Esophagus (tissue), 2 donors: Measurements from ENCODE around the gene KCNMA1. TPM values are rescaled to one million over a fixed set of nuclear protein-coding genes. Genes with fewer than 3 reads are reported as not detected.

ENCODE experiments used
- H3K27ac ChIP-seq, 2 donors: one replicate each; pipeline ENCODE4 v1.5.1; 2013; ENCODE audit warnings: low read depth in 2 of 2, mild to moderate bottlenecking in 2 of 2, inconsistent platforms in 1 of 2, low read length in 1 of 2, moderate library complexity in 1 of 2
- H3K27me3 ChIP-seq, 2 donors: one replicate each; pipeline ENCODE4 v1.6.1; 2013; ENCODE audit warnings: low read length in 2 of 2, control low read depth in 1 of 2, mild to moderate bottlenecking in 1 of 2; ENCODE audit not compliant: insufficient read depth in 2 of 2, control insufficient read depth in 1 of 2
- H3K36me3 ChIP-seq, 2 donors: one replicate each; pipeline ENCODE4 v1.6.1; 2013; ENCODE audit warnings: low read length in 1 of 2; ENCODE audit not compliant: control insufficient read depth in 2 of 2, insufficient read depth in 2 of 2
- H3K4me1 ChIP-seq, 2 donors: one replicate each; pipeline ENCODE4 v1.6.1; 2013; ENCODE audit warnings: low read length in 1 of 2; ENCODE audit not compliant: control insufficient read depth in 2 of 2, insufficient read depth in 2 of 2
- H3K4me3 ChIP-seq, 2 donors: one replicate each; pipeline ENCODE4 v1.5.1; 2013; ENCODE audit warnings: low read length in 2 of 2, mild to moderate bottlenecking in 2 of 2, low read depth in 1 of 2, moderate library complexity in 1 of 2
- H3K9me3 ChIP-seq, 2 donors: one replicate each; pipeline ENCODE4 v1.6.1; 2013; ENCODE audit warnings: mild to moderate bottlenecking in 2 of 2, low read depth in 1 of 2, low read length in 1 of 2, moderate library complexity in 1 of 2; ENCODE audit not compliant: control insufficient read depth in 2 of 2, insufficient read depth in 1 of 2
- WGBS, 2 donors: extraction: QIAGEN DNeasy Blood & Tissue Kit; methylation state at CpG; one replicate each; pipeline ENCODE4 v1.1.7; 2013; 5-methylcytosine and 5-hydroxymethylcytosine counted together
- polyA plus RNA-seq, 2 donors: library from polyadenylated mRNA; stranded (reverse); fragments of 200-250 nt; gene quantifications; one replicate each; pipeline ENCODE4 v1.2.3, GENCODE V29; 2013
- donor health status: healthy with polysubstance abuse.
- donor health status: Bipolar disorder and iron deficiency.

Gene KCNMA1
- polyA plus RNA-seq, 2 donors: 8.4 to 11.2 TPM

GRCh38 chr10:76983624-76984023, 654.0 kb downstream of the KCNMA1 start:
- 82 to 83% methylated on average over 3 of the region's 3 CpGs for whole genome bisulfite sequencing, 2 donors
- no peak overlapping the region for H3K27ac ChIP-seq
- H3K4me3 ChIP-seq: no peak overlapping the region
- H3K9me3 ChIP-seq: no peaks in the 10 kb centered on the region
- H3K27me3 ChIP-seq: no peaks in the 10 kb centered on the region
- H3K36me3 ChIP-seq: no peaks in the 10 kb centered on the region
- no peaks in the 10 kb centered on the region for H3K4me1 ChIP-seq

GRCh38 chr10:76982671-76983070, 654.9 kb downstream of the KCNMA1 start:
- 72 to 84% methylated on average over 2 of the region's 2 CpGs for WGBS, 2 donors
- no peaks in the 10 kb centered on the region for H3K4me1 ChIP-seq

GRCh38 chr10:76981251-76981650, 656.4 kb downstream of the KCNMA1 start:
- H3K4me3 ChIP-seq: no peak overlapping the region
- no peaks in the 10 kb centered on the region for H3K36me3 ChIP-seq
- no peak overlapping the region for H3K27ac ChIP-seq
- H3K4me1 ChIP-seq: no peaks in the 10 kb centered on the region
- H3K27me3 ChIP-seq: no peaks in the 10 kb centered on the region
- no peaks in the 10 kb centered on the region for H3K9me3 ChIP-seq
- 88 to 91% methylated on average over 7 of the region's 7 CpGs for WGBS, 2 donors

More at GRCh38 chr10:76982671-76983070, 654.9 kb downstream of the KCNMA1 start:
- Histone ChIP-seq H3K9me3 (no peaks in the 10 kb centered on the region), H3K27ac (no peak overlapping the region), H3K36me3 (no peaks in the 10 kb centered on the region), H3K4me3 (no peak overlapping the region), H3K27me3 (no peaks in the 10 kb centered on the region)

DNA sequence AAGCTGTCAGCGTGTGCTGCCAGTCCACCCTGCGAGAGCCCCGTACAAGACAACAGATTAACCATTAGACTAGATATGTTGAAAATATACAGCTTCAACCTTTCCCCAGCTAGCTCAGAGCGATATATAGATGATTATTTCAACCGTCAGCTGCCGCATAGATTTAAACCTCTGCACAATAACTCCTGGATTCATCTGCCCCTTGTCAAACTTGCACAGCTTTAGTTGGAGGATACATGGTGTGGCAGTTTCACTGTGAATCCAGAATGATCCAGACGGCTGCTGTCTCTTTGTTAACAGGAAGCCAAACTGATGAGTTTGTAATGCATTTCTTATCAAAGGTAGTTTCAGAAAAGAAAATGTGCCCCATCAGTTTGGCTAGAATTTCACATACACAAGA, 659.7 kb downstream of the KCNMA1 start:
- no peaks in the 10 kb centered on the region for H3K9me3 ChIP-seq
- no peaks in the 10 kb centered on the region for H3K27me3 ChIP-seq
- no peaks in the 10 kb centered on the region for H3K36me3 ChIP-seq
- no peak overlapping the region for H3K27ac ChIP-seq
- 83 to 85% methylated on average over 7 of the region's 7 CpGs for WGBS, 2 donors
- H3K4me3 ChIP-seq: no peak overlapping the region
- H3K4me1 ChIP-seq: no peaks in the 10 kb centered on the region

DNA sequence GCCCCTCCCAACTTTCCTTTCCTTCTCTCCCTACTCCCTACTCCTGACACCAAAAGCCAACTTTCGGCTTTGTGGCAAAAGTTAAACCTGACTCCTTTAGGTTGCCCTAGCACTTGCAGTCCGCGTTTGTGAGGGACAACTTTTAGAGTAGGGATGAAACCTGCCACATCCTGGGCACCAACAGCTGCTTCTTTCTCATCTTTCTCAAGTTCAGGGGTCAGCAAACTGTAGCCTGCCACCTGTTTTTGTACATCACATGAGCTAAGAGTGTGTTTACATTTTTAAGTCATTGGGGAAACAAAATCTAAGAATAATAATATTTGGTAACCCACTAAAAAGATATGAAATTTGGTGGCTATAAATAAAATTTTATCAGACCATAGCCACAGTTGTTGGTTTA, 660.6 kb downstream of the KCNMA1 start:
- 96 to 98% methylated on average over 3 of the region's 3 CpGs for WGBS, 2 donors
- Histone ChIP-seq H3K36me3 (no peaks in the 10 kb centered on the region), H3K4me1 (no peaks in the 10 kb centered on the region), H3K27ac (no peak overlapping the region), H3K4me3 (no peak overlapping the region), H3K27me3 (no peaks in the 10 kb centered on the region), H3K9me3 (no peaks in the 10 kb centered on the region)

DNA sequence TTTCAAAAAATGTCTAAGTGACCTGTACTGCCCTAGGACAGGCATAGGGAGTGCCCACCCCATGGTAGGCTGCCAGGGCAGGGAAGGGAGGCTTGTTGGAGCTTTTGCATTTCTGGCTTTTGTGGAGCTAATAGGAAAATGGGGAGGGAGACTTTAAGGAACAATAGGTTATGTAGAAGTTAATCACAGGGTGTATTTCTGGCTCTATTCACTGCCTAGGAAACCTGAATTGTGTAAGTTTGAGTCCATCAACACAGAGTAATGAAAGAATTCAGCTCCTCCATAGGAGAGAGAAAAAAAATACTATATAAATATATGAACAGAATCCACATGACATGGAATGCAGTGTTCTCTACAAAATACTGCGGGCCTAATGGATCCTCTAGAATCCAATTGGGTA, 661.5 kb downstream of the KCNMA1 start:
- 84 to 92% methylated on average over 1 of the region's 1 CpG for WGBS, 2 donors
- Histone ChIP-seq H3K4me1 (no peaks in the 10 kb centered on the region), H3K9me3 (no peaks in the 10 kb centered on the region), H3K4me3 (no peak overlapping the region), H3K27me3 (no peaks in the 10 kb centered on the region), H3K36me3 (no peaks in the 10 kb centered on the region), H3K27ac (no peak overlapping the region)

GRCh38 chr10:76975126-76975525, 662.5 kb downstream of the KCNMA1 start:
- Histone ChIP-seq H3K4me1 (no peaks in the 10 kb centered on the region), H3K27me3 (no peaks in the 10 kb centered on the region), H3K36me3 (no peaks in the 10 kb centered on the region), H3K9me3 (no peaks in the 10 kb centered on the region), H3K4me3 (no peak overlapping the region), H3K27ac (no peak overlapping the region)
- 77 to 80% methylated on average over 6 of the region's 6 CpGs for WGBS, 2 donors

- 68 to 71% methylated on average over 10 of the region's 10 CpGs for WGBS, 2 donors
- H3K27me3 ChIP-seq: no peaks in the 10 kb centered on the region
Observed at GRCh38 chr10:76974017-76974691, 663.5 kb downstream of the KCNMA1 start.

GRCh38 chr10:76973091-76974016, 664.3 kb downstream of the KCNMA1 start:
- Histone ChIP-seq H3K4me1 (no peaks in the 10 kb centered on the region), H3K27ac (no peak overlapping the region), H3K4me3 (no peak overlapping the region), H3K27me3 (no peaks in the 10 kb centered on the region), H3K36me3 (no peaks in the 10 kb centered on the region), H3K9me3 (no peaks in the 10 kb centered on the region)
- 65 to 71% methylated on average over 10 of the region's 10 CpGs for WGBS, 2 donors

More at GRCh38 chr10:76974017-76974691, 663.5 kb downstream of the KCNMA1 start:
- Histone ChIP-seq H3K4me3 (no peak overlapping the region), H3K27ac (no peak overlapping the region), H3K36me3 (no peaks in the 10 kb centered on the region), H3K4me1 (no peaks in the 10 kb centered on the region), H3K9me3 (no peaks in the 10 kb centered on the region)
